ENCODE data around the gene KRT74.

DNA sequence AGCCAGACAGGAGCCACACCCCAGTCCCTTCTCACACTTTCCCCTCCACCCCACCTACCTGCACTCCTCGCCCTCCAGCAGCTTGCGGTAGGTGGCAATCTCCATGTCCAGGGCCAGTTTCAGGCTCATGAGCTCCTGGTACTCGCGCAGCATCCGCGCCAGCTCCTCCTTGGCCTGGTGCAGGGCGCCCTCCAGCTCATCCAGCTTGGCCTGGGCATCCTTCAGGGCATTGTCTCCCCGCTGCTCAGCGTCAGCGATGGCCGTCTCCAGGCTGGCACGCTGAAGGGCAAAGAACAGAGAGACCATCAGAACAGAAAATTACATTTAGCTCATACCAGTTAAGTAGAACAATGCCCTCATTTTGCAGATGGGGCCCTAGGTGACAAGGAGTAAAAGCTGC, 5.5 kb downstream of the KRT74 start:
- TF ChIP-seq GATA2 (IDR thresholded peaks at IDR 0.05; ENCODE audit: low read depth, low read length): no peak
- no peak for TF ChIP-seq GATA3 (IDR thresholded peaks at IDR 0.05; ENCODE audit: low read depth, low read length)
